Neural cell (in vitro differentiated cells): ENCODE results near the gene COP1.

Experiments
- EP300 ChIP-seq: fragments of 450-650 bp; conservative IDR thresholded peaks from 2 replicates; pipeline ENCODE4 v1.6.1; 2014; ENCODE audit warnings: antibody characterized with exemption, mild to moderate bottlenecking, moderate library complexity; ENCODE audit not compliant: poor library complexity, severe bottlenecking
- EZH2 ChIP-seq: fragments of 200-600, 300-800 bp; shearing (Covaris generic), sonication (generic); IDR thresholded peaks from 2 replicates; pipeline ENCODE4 v1.6.1; 2014; ENCODE audit warnings: antibody characterized with exemption, low read length, borderline replicate concordance, mild to moderate bottlenecking; ENCODE audit not compliant: insufficient read depth, poor library complexity, severe bottlenecking
- POLR2AphosphoS5 ChIP-seq: IDR thresholded peaks from 2 replicates; pipeline ENCODE4 v1.6.1; 2012
- RAD21 ChIP-seq: fragments of 450-650 bp; conservative IDR thresholded peaks from 2 replicates; pipeline ENCODE4 v1.6.1; 2014; ENCODE audit warnings: antibody characterized with exemption, mild to moderate bottlenecking, moderate library complexity
- SMC3 ChIP-seq: fragments of 450-650 bp; conservative IDR thresholded peaks from 2 replicates; pipeline ENCODE4 v1.6.1; 2014; ENCODE audit warnings: antibody characterized with exemption, mild to moderate bottlenecking, moderate library complexity; ENCODE audit not compliant: poor library complexity
- TAF1 ChIP-seq: IDR thresholded peaks from 2 replicates; pipeline ENCODE4 v1.6.1; 2012; ENCODE audit warnings: low read depth
- TF ChIP-seq, protein P1 (sequence below): fragments of 450-650 bp; IDR thresholded peaks from 2 replicates; pipeline ENCODE4 v1.5.1; 2014; ENCODE audit warnings: antibody characterized with exemption, mild to moderate bottlenecking, moderate library complexity; ENCODE audit not compliant: poor library complexity, severe bottlenecking
- TF ChIP-seq, protein P2 (sequence below): IDR thresholded peaks from 2 replicates; pipeline ENCODE4 v1.6.1; 2012; ENCODE audit warnings: borderline replicate concordance

DNA sequence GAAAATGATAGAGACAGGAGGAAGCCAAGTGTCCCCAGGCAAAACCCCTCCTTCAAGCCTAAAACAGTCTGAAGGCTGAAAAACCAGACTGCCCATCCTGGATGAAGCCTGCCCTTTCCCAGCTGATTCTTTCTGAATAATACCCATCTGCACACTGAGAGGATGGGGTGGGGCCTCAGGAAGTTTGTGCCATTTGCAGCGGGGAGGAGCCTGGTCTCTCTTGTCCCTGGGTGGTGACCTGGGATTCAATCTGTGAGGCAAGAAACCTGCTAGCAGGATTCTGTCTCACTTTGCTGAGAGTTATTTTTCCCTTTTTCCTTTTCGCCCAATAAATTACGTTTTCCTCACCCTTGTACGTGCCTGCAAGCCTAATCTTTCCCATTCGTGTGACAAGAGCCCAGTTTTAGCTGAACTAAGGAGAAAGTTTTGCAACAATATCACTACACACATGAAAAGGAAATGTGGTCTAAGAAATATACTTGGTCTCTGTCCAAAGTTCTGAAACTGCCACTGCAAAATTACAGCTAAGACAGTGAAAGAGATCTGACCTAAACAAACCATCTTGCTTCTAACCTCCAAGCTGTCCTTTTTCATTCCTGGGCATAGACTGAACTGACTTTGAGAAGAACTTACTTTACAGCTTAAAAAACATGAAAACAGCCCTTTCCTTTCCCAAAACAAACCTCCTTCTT lies 105.0 kb downstream of the COP1 start:
- TF ChIP-seq POLR2AphosphoS5: no peak
- TF ChIP-seq EZH2: no peak
- TF ChIP-seq, protein P1, sequence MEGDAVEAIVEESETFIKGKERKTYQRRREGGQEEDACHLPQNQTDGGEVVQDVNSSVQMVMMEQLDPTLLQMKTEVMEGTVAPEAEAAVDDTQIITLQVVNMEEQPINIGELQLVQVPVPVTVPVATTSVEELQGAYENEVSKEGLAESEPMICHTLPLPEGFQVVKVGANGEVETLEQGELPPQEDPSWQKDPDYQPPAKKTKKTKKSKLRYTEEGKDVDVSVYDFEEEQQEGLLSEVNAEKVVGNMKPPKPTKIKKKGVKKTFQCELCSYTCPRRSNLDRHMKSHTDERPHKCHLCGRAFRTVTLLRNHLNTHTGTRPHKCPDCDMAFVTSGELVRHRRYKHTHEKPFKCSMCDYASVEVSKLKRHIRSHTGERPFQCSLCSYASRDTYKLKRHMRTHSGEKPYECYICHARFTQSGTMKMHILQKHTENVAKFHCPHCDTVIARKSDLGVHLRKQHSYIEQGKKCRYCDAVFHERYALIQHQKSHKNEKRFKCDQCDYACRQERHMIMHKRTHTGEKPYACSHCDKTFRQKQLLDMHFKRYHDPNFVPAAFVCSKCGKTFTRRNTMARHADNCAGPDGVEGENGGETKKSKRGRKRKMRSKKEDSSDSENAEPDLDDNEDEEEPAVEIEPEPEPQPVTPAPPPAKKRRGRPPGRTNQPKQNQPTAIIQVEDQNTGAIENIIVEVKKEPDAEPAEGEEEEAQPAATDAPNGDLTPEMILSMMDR: no peak
- no peak for TF ChIP-seq EP300
- TF ChIP-seq, protein P2, sequence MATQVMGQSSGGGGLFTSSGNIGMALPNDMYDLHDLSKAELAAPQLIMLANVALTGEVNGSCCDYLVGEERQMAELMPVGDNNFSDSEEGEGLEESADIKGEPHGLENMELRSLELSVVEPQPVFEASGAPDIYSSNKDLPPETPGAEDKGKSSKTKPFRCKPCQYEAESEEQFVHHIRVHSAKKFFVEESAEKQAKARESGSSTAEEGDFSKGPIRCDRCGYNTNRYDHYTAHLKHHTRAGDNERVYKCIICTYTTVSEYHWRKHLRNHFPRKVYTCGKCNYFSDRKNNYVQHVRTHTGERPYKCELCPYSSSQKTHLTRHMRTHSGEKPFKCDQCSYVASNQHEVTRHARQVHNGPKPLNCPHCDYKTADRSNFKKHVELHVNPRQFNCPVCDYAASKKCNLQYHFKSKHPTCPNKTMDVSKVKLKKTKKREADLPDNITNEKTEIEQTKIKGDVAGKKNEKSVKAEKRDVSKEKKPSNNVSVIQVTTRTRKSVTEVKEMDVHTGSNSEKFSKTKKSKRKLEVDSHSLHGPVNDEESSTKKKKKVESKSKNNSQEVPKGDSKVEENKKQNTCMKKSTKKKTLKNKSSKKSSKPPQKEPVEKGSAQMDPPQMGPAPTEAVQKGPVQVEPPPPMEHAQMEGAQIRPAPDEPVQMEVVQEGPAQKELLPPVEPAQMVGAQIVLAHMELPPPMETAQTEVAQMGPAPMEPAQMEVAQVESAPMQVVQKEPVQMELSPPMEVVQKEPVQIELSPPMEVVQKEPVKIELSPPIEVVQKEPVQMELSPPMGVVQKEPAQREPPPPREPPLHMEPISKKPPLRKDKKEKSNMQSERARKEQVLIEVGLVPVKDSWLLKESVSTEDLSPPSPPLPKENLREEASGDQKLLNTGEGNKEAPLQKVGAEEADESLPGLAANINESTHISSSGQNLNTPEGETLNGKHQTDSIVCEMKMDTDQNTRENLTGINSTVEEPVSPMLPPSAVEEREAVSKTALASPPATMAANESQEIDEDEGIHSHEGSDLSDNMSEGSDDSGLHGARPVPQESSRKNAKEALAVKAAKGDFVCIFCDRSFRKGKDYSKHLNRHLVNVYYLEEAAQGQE: no peak
- no peak for TF ChIP-seq RAD21
- TF ChIP-seq TAF1: no peak
- TF ChIP-seq SMC3: no peak
